ENCODE results near the gene ARHGAP12.

ARHGAP12 gene

GRCh38 chr10:31929261-31930022 lies 811 bp upstream of the ARHGAP12 start:
- peak overlapping the region; percentile 93 for H3K27ac ChIP-seq (ENCODE audit: low read depth, low read length)
- no peaks in the 10 kb centered on the region for H3K27me3 ChIP-seq (ENCODE audit: control insufficient read depth, insufficient read depth, low read length)
- no peaks in the 10 kb centered on the region for H3K36me3 ChIP-seq (ENCODE audit: control insufficient read depth, insufficient read depth, low read length)
- peak overlapping the region; percentile 94 for H3K9ac ChIP-seq (ENCODE audit: low read length)
- no peaks in the 10 kb centered on the region for H3K4me1 ChIP-seq (ENCODE audit: control insufficient read depth, insufficient read depth, low read length)
- peak overlapping the region; percentile 71 for H3K4me3 ChIP-seq (ENCODE audit: low read length)

GRCh38 chr10:31927884-31928548 lies 615 bp downstream of the ARHGAP12 start:
- Histone ChIP-seq H3K4me3 (ENCODE audit: low read length) (peak overlapping the region; percentile 71), H3K9ac (ENCODE audit: low read length) (peak overlapping the region; percentile 36), H3K27ac (ENCODE audit: low read depth, low read length) (peak overlapping the region; percentile 93), H3K4me1 (ENCODE audit: control insufficient read depth, insufficient read depth, low read length) (no peaks in the 10 kb centered on the region), H3K36me3 (ENCODE audit: control insufficient read depth, insufficient read depth, low read length) (no peaks in the 10 kb centered on the region), H3K27me3 (ENCODE audit: control insufficient read depth, insufficient read depth, low read length) (no peaks in the 10 kb centered on the region)

- H3K27ac ChIP-seq (ENCODE audit: low read depth, low read length): peak overlapping the region; percentile 93
- no peaks in the 10 kb centered on the region for H3K27me3 ChIP-seq (ENCODE audit: control insufficient read depth, insufficient read depth, low read length)
- H3K36me3 ChIP-seq (ENCODE audit: control insufficient read depth, insufficient read depth, low read length): no peaks in the 10 kb centered on the region
- no peaks in the 10 kb centered on the region for H3K4me1 ChIP-seq (ENCODE audit: control insufficient read depth, insufficient read depth, low read length)
- peak overlapping the region; percentile 71 for H3K4me3 ChIP-seq (ENCODE audit: low read length)
- peak overlapping the region; percentile 36 for H3K9ac ChIP-seq (ENCODE audit: low read length)
These were observed 1.1 kb downstream of the ARHGAP12 start for GRCh38 chr10:31927565-31927883.

- Histone ChIP-seq H3K4me1 (ENCODE audit: control insufficient read depth, insufficient read depth, low read length) (no peaks in the 10 kb centered on the region), H3K27me3 (ENCODE audit: control insufficient read depth, insufficient read depth, low read length) (no peaks in the 10 kb centered on the region), H3K4me3 (ENCODE audit: low read length) (peak overlapping the region; percentile 71), H3K9ac (ENCODE audit: low read length) (no peak overlapping the region), H3K27ac (ENCODE audit: low read depth, low read length) (peak overlapping the region; percentile 93), H3K36me3 (ENCODE audit: control insufficient read depth, insufficient read depth, low read length) (no peaks in the 10 kb centered on the region)
These were observed 1.7 kb downstream of the ARHGAP12 start for GRCh38 chr10:31926765-31927564.

GRCh38 chr10:31926160-31926559 lies 2.5 kb downstream of the ARHGAP12 start:
- Histone ChIP-seq H3K27me3 (ENCODE audit: control insufficient read depth, insufficient read depth, low read length) (no peaks in the 10 kb centered on the region), H3K9ac (ENCODE audit: low read length) (no peak overlapping the region), H3K27ac (ENCODE audit: low read depth, low read length) (no peak overlapping the region), H3K4me1 (ENCODE audit: control insufficient read depth, insufficient read depth, low read length) (no peaks in the 10 kb centered on the region), H3K4me3 (ENCODE audit: low read length) (no peak overlapping the region), H3K36me3 (ENCODE audit: control insufficient read depth, insufficient read depth, low read length) (no peaks in the 10 kb centered on the region)

GRCh38 chr10:31924833-31925232 lies 3.8 kb downstream of the ARHGAP12 start:
- no peak overlapping the region for H3K27ac ChIP-seq (ENCODE audit: low read depth, low read length)
- no peak overlapping the region for H3K4me3 ChIP-seq (ENCODE audit: low read length)
- H3K27me3 ChIP-seq (ENCODE audit: control insufficient read depth, insufficient read depth, low read length): no peaks in the 10 kb centered on the region
- H3K9ac ChIP-seq (ENCODE audit: low read length): no peak overlapping the region
- no peaks in the 10 kb centered on the region for H3K4me1 ChIP-seq (ENCODE audit: control insufficient read depth, insufficient read depth, low read length)
- H3K36me3 ChIP-seq (ENCODE audit: control insufficient read depth, insufficient read depth, low read length): no peaks in the 10 kb centered on the region

- H3K4me3 ChIP-seq (ENCODE audit: low read length): no peak overlapping the region
- no peaks in the 10 kb centered on the region for H3K4me1 ChIP-seq (ENCODE audit: control insufficient read depth, insufficient read depth, low read length)
- H3K27ac ChIP-seq (ENCODE audit: low read depth, low read length): no peak overlapping the region
These were observed 5.2 kb downstream of the ARHGAP12 start for GRCh38 chr10:31923389-31923788.

GRCh38 chr10:31921031-31921430 lies 7.6 kb downstream of the ARHGAP12 start:
- no peaks in the 10 kb centered on the region for H3K27me3 ChIP-seq (ENCODE audit: control insufficient read depth, insufficient read depth, low read length)
- H3K4me3 ChIP-seq (ENCODE audit: low read length): no peak overlapping the region
- no peaks in the 10 kb centered on the region for H3K4me1 ChIP-seq (ENCODE audit: control insufficient read depth, insufficient read depth, low read length)
- no peak overlapping the region for H3K27ac ChIP-seq (ENCODE audit: low read depth, low read length)
- H3K9ac ChIP-seq (ENCODE audit: low read length): no peak overlapping the region
- no peaks in the 10 kb centered on the region for H3K36me3 ChIP-seq (ENCODE audit: control insufficient read depth, insufficient read depth, low read length)

More at GRCh38 chr10:31923389-31923788, 5.2 kb downstream of the ARHGAP12 start:
- Histone ChIP-seq H3K9ac (ENCODE audit: low read length) (no peak overlapping the region), H3K36me3 (ENCODE audit: control insufficient read depth, insufficient read depth, low read length) (no peaks in the 10 kb centered on the region), H3K27me3 (ENCODE audit: control insufficient read depth, insufficient read depth, low read length) (no peaks in the 10 kb centered on the region)

- no peaks in the 10 kb centered on the region for H3K4me1 ChIP-seq (ENCODE audit: control insufficient read depth, insufficient read depth, low read length)
- H3K27me3 ChIP-seq (ENCODE audit: control insufficient read depth, insufficient read depth, low read length): no peaks in the 10 kb centered on the region
- H3K36me3 ChIP-seq (ENCODE audit: control insufficient read depth, insufficient read depth, low read length): no peaks in the 10 kb centered on the region
- no peak overlapping the region for H3K4me3 ChIP-seq (ENCODE audit: low read length)
- no peak overlapping the region for H3K9ac ChIP-seq (ENCODE audit: low read length)
- no peak overlapping the region for H3K27ac ChIP-seq (ENCODE audit: low read depth, low read length)
These were observed 8.1 kb downstream of the ARHGAP12 start for GRCh38 chr10:31920538-31920937.

- Histone ChIP-seq H3K9ac (ENCODE audit: low read length) (no peak overlapping the region), H3K36me3 (ENCODE audit: control insufficient read depth, insufficient read depth, low read length) (no peaks in the 10 kb centered on the region), H3K27ac (ENCODE audit: low read depth, low read length) (no peak overlapping the region), H3K4me3 (ENCODE audit: low read length) (no peak overlapping the region), H3K4me1 (ENCODE audit: control insufficient read depth, insufficient read depth, low read length) (no peaks in the 10 kb centered on the region), H3K27me3 (ENCODE audit: control insufficient read depth, insufficient read depth, low read length) (no peaks in the 10 kb centered on the region)
These were observed 9.8 kb downstream of the ARHGAP12 start for GRCh38 chr10:31918671-31919409.

GRCh38 chr10:31914370-31914769 lies 14.3 kb downstream of the ARHGAP12 start:
- H3K4me3 ChIP-seq (ENCODE audit: low read length): no peak overlapping the region
- H3K27ac ChIP-seq (ENCODE audit: low read depth, low read length): no peak overlapping the region
- no peaks in the 10 kb centered on the region for H3K36me3 ChIP-seq (ENCODE audit: control insufficient read depth, insufficient read depth, low read length)
- H3K4me1 ChIP-seq (ENCODE audit: control insufficient read depth, insufficient read depth, low read length): peaks cover 13% of the 10 kb centered on the region
- no peak overlapping the region for H3K9ac ChIP-seq (ENCODE audit: low read length)
- no peaks in the 10 kb centered on the region for H3K27me3 ChIP-seq (ENCODE audit: control insufficient read depth, insufficient read depth, low read length)
